Mucosa of descending colon (tissue), 3 donors: ENCODE results near the gene PRR14. TPM values are rescaled to one million over a fixed set of nuclear protein-coding genes. Genes with fewer than 3 reads are reported as not detected.
A peak's percentile ranks its signal among the peaks of the same experiment; 100 is the strongest.

Experiments
- ATAC-seq: fragments of 200-7000 bp; cut with Tn5 transposase; one replicate; pipeline ENCODE4 v1.9.1; 2020; ENCODE audit warnings: mild to moderate bottlenecking, moderate library complexity
- DNase-seq, 3 donors: peaks; one replicate each; pipeline ENCODE4 v3.0.0-alpha.2; 2020
- H3K36me3 ChIP-seq: fragments of 200-600 bp; one replicate; pipeline ENCODE4 v1.8.0; 2021; ENCODE audit warnings: low read depth, mild to moderate bottlenecking
- H3K4me1 ChIP-seq: fragments of 200-600 bp; one replicate; pipeline ENCODE4 v1.8.0; 2021; ENCODE audit warnings: low read depth, mild to moderate bottlenecking
- H3K4me3 ChIP-seq: fragments of 200-600 bp; one replicate; pipeline ENCODE4 v1.8.0; 2021; ENCODE audit warnings: mild to moderate bottlenecking
- H3K9me3 ChIP-seq: fragments of 200-600 bp; one replicate; pipeline ENCODE4 v1.8.0; 2021; ENCODE audit warnings: mild to moderate bottlenecking
- CTCF ChIP-seq: fragments of 200-600 bp; IDR thresholded peaks from one replicate; pipeline ENCODE4 v1.8.0; 2022; ENCODE audit warnings: antibody characterized with exemption, mild to moderate bottlenecking
- intact Hi-C, 2 donors: fragments of 100-400 bp; cut with DNase I in 1 of 2; cut with micrococcal nuclease in 1 of 2; formaldehyde crosslinking; loops; one replicate each; pipeline versions ENCODE4 v1.11.0 to v1.11.1; 2022; cut with DNase I, micrococcal nuclease
- total RNA-seq, 3 donors: library from RNA; stranded (reverse); fragmentation: NEBNext Ultra II Directional in 2 of 3; extraction: Animal tissue kit (Norgen Biotek cat#: 25700) in 2 of 3; gene quantifications; one replicate each; pipeline versions ENCODE4 v1.2.1 to v1.2.4, GENCODE V29; 2021 to 2023
- donor health status: DM: no; HTN: no; CAD: no; lungs with moderate emphysema.
- donor health status: DM: no; HTN: no; CAD: no.
- donor health status: DM: no; HTN: yes; CAD: no.

The PRR14 gene
- total RNA-seq, 3 donors from 2014 or later, result 42.1 to 65.6 (median 45.6) TPM

GRCh38 chr16:30668393-30668792, 17.6 kb downstream of the PRR14 start:
- ATAC-seq, result no peak
- no peaks in the 10 kb centered on the region for H3K9me3 ChIP-seq
- no peak for DNase-seq
- intact Hi-C loops, result no loop called here
- TF ChIP-seq CTCF, result no peak
- H3K4me3 ChIP-seq, result no peak overlapping the region
- H3K36me3 ChIP-seq, result peaks cover 3% of the 10 kb centered on the region
- no peaks in the 10 kb centered on the region for H3K4me1 ChIP-seq

GRCh38 chr16:30669026-30669902, 18.5 kb downstream of the PRR14 start:
- H3K4me3 ChIP-seq, result no peak overlapping the region
- no peaks in the 10 kb centered on the region for H3K4me1 ChIP-seq
- intact Hi-C loops, result no loop called here
- ATAC-seq (no peak), DNase-seq (no peak)
- H3K9me3 ChIP-seq, result no peaks in the 10 kb centered on the region
- H3K36me3 ChIP-seq, result peaks cover 3% of the 10 kb centered on the region
- no peak for TF ChIP-seq CTCF

GRCh38 chr16:30669903-30670824, 19.4 kb downstream of the PRR14 start:
- no peak for TF ChIP-seq CTCF
- ATAC-seq (peak; percentile 5), DNase-seq (no peak)
- Histone ChIP-seq H3K4me3 (no peak overlapping the region), H3K9me3 (no peaks in the 10 kb centered on the region), H3K4me1 (no peaks in the 10 kb centered on the region), H3K36me3 (peaks cover 3% of the 10 kb centered on the region)
- intact Hi-C loops, result no loop called here

- Histone ChIP-seq H3K4me3 (no peak overlapping the region), H3K36me3 (no peaks in the 10 kb centered on the region), H3K4me1 (no peaks in the 10 kb centered on the region), H3K9me3 (no peaks in the 10 kb centered on the region)
- ATAC-seq (no peak), DNase-seq (no peak)
- TF ChIP-seq CTCF, result no peak
- intact Hi-C loops, result no loop called here
These were observed 24.4 kb downstream of the PRR14 start for GRCh38 chr16:30675143-30675542.

- no peak overlapping the region for H3K4me3 ChIP-seq
- no peak for TF ChIP-seq CTCF
- intact Hi-C loops, result no loop called here
- no peaks in the 10 kb centered on the region for H3K4me1 ChIP-seq
- ATAC-seq (no peak), DNase-seq (no peak)
- no peaks in the 10 kb centered on the region for H3K9me3 ChIP-seq
- H3K36me3 ChIP-seq, result no peaks in the 10 kb centered on the region
These were observed 27.3 kb downstream of the PRR14 start for GRCh38 chr16:30677931-30678585.
